HG03135 (cell line): Measurements from ENCODE around the gene NPDC1.
"Not testable (repeated sequence)": the region's sequence is repeated elsewhere in the genome, so short reads cannot be mapped to it uniquely, and the experiment has no call there.

Experiments
- ATAC-seq: cut with Tn5 transposase; IDR thresholded peaks from one replicate; pipeline ENCODE4 v1.9.1; 2021; ENCODE audit warnings: mild to moderate bottlenecking, moderate library complexity; ENCODE audit not compliant: unreplicated experiment

Gene NPDC1

DNA sequence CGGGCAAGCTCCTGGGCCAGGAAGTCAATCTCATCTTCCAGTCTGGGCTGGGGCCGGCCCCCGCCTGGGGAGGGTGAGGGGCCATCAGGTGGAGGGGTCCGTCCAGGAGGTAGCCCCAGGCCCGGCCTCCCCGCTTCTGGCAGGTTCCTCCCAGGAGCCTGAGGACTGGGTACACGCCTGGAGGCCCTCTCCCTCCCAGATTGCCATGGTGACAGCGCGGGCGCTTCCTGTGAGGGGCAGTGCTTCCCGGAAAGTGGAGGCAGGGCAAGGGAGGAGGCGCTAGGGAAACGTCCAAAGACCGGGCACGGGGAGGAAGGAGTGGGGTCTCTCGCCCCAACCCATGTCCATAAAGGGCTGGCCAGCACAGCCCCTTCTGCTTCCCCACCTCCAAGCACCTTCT lies 4.9 kb downstream of the NPDC1 start:
- ATAC-seq = no peak

- no peak for ATAC-seq
These were observed 5.4 kb downstream of the NPDC1 start for GRCh38 chr9:137040568-137040967.

- no peak for ATAC-seq
These were observed 6.2 kb downstream of the NPDC1 start for GRCh38 chr9:137039611-137040366.

GRCh38 chr9:137038916-137039315 lies 7.1 kb downstream of the NPDC1 start:
- no peak for ATAC-seq

DNA sequence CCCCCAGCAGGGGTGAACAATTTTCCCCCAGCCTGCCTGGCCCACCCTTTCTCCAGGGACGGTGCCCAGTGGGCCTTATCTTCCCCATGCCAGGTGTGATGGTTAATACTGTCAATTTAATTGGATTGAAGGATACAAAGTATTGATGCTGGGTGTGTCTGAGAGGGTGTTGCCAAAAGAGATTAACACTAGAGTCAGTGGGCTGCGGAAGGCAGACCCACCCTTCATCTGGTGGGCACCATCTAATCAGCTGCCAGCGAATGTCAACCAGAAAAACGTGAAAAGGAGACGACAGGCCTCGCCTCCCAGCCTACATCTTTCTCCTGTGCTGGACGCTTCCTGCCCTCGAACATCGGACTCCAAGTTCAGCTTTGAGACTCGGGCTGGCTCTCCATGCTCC lies 8.5 kb downstream of the NPDC1 start:
- no peak for ATAC-seq

- no peak for ATAC-seq
These were observed 8.9 kb downstream of the NPDC1 start for GRCh38 chr9:137037035-137037434.

DNA sequence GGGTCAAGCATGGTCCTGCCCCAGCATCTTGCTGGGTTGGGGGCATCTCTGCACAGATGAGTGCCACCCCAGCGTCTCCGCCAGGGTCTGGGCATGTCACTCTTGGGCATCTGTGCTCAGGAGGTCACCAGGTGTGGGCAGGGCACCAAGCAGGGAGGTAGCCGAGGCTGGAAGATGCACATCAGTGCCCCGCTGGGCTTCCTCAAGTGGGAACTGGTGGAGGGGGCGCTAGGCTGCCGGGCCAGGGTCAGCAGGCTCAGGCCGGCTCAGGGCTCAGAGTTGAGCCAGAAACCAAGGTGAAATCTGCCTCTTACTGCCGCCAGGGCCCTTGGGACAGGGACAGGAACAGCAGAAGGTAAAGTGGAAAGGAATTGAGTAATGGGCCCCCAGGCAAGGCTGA lies 10.0 kb downstream of the NPDC1 start:
- no peak for ATAC-seq

DNA sequence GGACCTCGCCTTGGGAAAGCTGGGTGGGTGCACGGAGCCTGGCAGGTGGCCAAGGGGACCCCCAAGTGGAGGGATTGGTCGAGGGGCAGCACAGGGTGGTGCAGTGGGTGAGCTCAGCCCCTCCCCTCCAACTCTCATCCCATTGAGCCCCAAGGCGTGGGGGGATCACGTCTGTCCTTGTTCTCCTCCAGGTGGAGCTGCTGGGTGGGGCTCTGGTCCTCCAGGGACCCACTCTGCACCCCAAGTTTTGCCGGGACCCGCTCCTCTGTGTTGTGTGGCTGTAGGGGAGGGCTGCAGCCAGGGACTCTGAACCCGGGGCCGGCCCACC lies 10.5 kb downstream of the NPDC1 start:
- no peak for ATAC-seq

GRCh38 chr9:137034709-137035506 lies 11.1 kb downstream of the NPDC1 start:
- ATAC-seq = no peak

DNA sequence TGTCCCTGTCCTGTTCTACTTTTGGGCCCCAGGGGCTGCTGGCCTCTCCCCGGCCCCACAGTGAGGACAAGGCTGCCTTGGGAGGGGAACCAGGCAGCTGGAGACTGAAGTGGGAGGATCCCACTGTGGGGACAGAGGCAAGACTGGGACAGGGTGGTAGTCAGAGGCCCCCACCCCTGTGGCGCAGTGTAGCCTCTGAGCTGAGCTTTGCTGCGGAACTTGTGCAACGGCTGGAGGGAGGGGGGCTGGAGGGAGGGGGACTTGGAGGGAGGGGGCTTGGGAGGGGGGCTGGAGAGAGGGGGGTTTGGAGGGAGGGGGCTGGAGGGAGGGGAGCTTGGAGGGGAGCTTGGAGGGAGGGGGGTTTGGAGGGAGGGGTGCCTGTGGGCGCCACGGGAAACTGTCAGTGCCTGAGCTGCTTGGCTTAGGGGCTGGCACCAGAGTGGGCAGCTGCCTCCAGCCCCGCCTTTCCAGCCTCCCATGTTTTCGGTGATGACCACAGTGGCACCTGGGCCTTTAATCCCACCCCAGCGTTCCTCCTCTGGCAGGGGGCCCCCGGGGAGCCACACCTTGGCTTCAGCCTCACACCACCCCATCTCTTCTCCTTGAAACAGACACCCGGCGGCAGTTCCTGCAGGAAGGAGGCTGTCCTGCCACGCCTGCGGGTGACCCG lies 11.8 kb downstream of the NPDC1 start:
- no peak for ATAC-seq

DNA sequence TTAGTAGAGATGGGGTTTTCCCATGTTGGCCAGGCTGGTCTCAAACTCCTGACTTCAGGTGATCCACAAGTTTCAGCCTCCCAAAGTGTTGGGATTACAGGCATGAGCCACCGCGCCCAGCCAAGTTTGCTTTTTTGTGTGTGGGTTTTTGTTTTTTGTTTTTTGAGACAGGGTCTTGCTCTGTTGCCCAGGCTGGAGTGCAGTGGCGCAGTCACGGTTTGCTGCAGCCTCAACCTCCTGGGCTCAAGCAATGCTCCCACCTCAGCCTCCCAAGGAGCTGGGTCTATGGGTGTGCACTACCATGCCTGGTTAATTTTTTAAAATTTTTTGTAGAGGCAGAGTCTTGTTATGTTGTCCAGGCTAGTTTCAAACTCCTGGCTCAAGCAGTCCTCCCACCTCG lies 12.5 kb downstream of the NPDC1 start:
- not testable (repeated sequence) for ATAC-seq

DNA sequence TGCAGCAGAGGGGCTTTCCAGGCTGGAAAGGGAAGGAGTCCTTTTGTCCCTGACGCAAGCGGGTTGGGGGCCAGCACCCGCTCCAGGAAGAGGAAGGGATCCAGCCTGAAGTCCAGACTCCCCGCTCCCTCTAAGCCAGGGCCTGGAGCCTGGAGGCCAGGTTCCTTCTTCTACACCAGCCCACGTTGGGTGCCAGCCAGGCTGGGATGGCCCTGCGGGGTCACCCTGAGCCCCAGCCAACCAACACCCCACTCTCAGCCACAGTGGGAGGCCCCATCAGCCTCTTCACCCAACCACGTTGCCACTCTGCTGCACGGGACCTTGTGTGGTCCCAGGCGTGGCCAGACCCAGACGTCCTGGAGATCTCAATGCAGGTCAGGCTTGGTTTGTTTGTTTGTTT lies 13.1 kb downstream of the NPDC1 start:
- no peak for ATAC-seq

DNA sequence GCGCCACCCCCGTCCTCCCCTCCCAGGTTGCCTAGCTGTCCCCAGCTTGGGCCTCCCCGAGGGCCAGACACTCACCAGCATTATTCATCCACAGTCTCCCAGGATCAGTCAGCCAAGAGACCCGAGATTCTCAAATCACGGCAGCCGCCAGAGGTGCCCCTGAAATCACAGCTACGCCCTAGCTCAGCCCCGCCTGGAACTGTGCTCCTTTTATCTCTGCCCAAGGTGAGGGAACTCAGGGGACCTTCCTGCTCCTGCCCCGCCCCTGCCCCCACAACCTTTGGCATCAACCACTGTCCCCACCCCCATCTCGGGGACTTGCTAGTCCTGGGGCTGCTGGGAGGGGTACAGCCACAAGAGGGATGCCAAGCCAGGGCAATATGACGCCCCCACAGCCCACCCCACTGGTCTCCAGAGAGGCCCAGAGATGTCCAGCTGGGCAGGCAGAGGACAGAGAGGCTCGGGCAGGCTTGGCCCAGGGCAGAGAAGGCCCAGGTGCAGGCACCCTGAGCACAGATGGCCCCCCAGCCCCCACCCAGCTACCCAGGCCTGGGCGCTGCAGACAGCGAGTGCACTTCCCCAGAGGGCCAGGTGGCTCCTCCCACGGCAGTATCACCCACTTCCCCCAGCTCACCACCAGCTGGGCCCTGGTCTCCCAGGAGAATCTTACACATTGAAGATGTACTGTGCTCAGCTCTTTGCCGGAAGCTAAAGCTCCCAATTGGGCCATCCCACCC lies 13.9 kb downstream of the NPDC1 start, which contains the start of gene FUT7:
FUT7 (minus strand) TSS at position 185 of the 737 bp plus-strand sequence; CDS start at position 88, 97 bp downstream.
- no peak for ATAC-seq

GRCh38 chr9:137030538-137031527 lies 15.1 kb downstream of the NPDC1 start:
- ATAC-seq = no peak

DNA sequence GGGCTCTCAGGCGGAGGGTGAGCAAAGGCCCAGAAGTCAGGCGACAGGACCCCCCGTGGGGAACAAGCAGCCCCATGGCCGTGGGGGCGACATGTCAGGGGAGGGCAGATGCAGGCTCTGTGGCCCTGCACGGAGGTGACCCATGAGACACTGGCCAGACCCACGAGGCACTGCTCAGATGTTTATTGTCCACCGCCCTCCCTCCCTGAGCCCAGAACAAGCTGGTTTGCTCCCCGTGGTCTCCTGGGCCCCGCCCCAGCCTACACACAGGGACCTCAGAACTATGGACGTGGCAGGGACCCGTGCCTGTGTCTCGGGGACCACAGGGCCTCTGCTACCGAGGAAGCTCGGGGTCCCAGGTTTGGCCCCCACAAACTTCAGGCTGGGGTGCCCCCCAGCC lies 16.0 kb downstream of the NPDC1 start:
- ATAC-seq = no peak

GRCh38 chr9:137029058-137029936 lies 16.7 kb downstream of the NPDC1 start:
- no peak for ATAC-seq

GRCh38 chr9:137028263-137029057 lies 17.5 kb downstream of the NPDC1 start:
- ATAC-seq = peak; percentile 31
